Testis (tissue), 3 donors: ENCODE results near the gene GALNT15. TPM values are rescaled to one million over a fixed set of nuclear protein-coding genes. Genes with fewer than 3 reads are reported as not detected.

Experiments
- DNase-seq: peaks from one replicate; pipeline ENCODE4 v3.0.0-alpha.2; 2019
- H3K27ac ChIP-seq, 2 donors: fragments of 200-600 bp; sonication (generic); one replicate each; pipeline ENCODE4 v1.5.1; 2019
- H3K27me3 ChIP-seq: fragments of 200-600 bp; sonication (generic); one replicate; pipeline ENCODE4 v1.5.1; 2019
- H3K36me3 ChIP-seq: fragments of 200-600 bp; sonication (generic); one replicate; pipeline ENCODE4 v1.5.1; 2017; ENCODE audit warnings: low read depth; ENCODE audit errors: missing control alignments
- H3K4me1 ChIP-seq: fragments of 200-600 bp; sonication (generic); one replicate; pipeline ENCODE4 v1.5.1; 2019
- H3K4me3 ChIP-seq, 2 donors: fragments of 200-600 bp; sonication (generic); one replicate each; pipeline ENCODE4 v1.5.1; 2017 to 2019
- H3K9me3 ChIP-seq: fragments of 200-600 bp; sonication (generic); one replicate; pipeline ENCODE4 v1.5.1; 2017
- CTCF ChIP-seq, 3 experiments: fragments of 450-650 bp in 2 of 3; fragments of 200-600 bp in 1 of 3; sonication (generic) in 1 of 3; IDR thresholded peaks; one replicate each; pipeline ENCODE4 v1.5.1; 2016 to 2019; ENCODE audit warnings: antibody characterized with exemption in 3 of 3, mild to moderate bottlenecking in 2 of 3, moderate library complexity in 1 of 3
- POLR2A ChIP-seq: fragments of 450-650 bp; IDR thresholded peaks from one replicate; pipeline ENCODE4 v1.6.1; 2017; ENCODE audit warnings: antibody characterized with exemption, mild to moderate bottlenecking, moderate library complexity
- WGBS, 2 donors: methylation state at CpG; one replicate each; pipeline ENCODE4 v1.1.5; 2018; 5-methylcytosine and 5-hydroxymethylcytosine counted together
- intact Hi-C: fragments of 100-400 bp; cut with DNase I; formaldehyde crosslinking; loops from one replicate; pipeline ENCODE4 v1.15.1; 2023; ENCODE audit warnings: low total_unique reads
- polyA plus RNA-seq: library from polyadenylated mRNA; stranded (reverse); fragments of 350-450 nt; fragmentation: Illumina TruSeq; extraction: RNeasy Lipid Tissue Mini Kit (QIAGEN cat#74804); gene quantifications from one replicate; pipeline ENCODE4 v1.2.3, GENCODE V29; 2014; ENCODE audit warnings: low read depth, low replicate concordance; ENCODE audit not compliant: insufficient read depth
- total RNA-seq, 2 donors: library from RNA; depleted of rRNA; stranded (reverse); fragments of >200 nt; gene quantifications; one replicate each; pipeline ENCODE4 v1.2.3, GENCODE V29; 2016

Gene GALNT15
- total and polyA plus RNA-seq, 3 donors from 2014 or later, result 6.6 to 16.5 (median 13.0) TPM

- no peaks in the 10 kb centered on the region for H3K27me3 ChIP-seq
- intact Hi-C loops, result loop anchor here (5.0 to 10.0 kb wide), 2 partner anchors 198 to 431 kb away; no protein-coding TSS in a partner anchor
These were observed 71.1 kb downstream of the GALNT15 start for GRCh38 chr3:16245609-16246008.

GRCh38 chr3:16247282-16248061 lies 73.0 kb downstream of the GALNT15 start:
- DNase-seq, result peak; percentile 93
- H3K4me3 ChIP-seq, result no peak overlapping the region
- H3K36me3 ChIP-seq, result no peaks in the 10 kb centered on the region
- no peak for TF ChIP-seq POLR2A
- TF ChIP-seq CTCF (IDR thresholded peaks at IDR 0.05), result peak; percentile 89 to 98 (median 91)
- 30 to 35% methylated on average over 16 to 17 of the region's 17 CpGs for WGBS, 2 donors
- H3K27ac ChIP-seq, result no peak overlapping the region
- intact Hi-C loops, result loop anchor here (5.0 to 10.0 kb wide), 2 partner anchors 200 to 433 kb away; no protein-coding TSS in a partner anchor
- H3K4me1 ChIP-seq, result peaks cover 2% of the 10 kb centered on the region
- H3K27me3 ChIP-seq, result no peaks in the 10 kb centered on the region
- H3K9me3 ChIP-seq, result no peaks in the 10 kb centered on the region

More at GRCh38 chr3:16245609-16246008, 71.1 kb downstream of the GALNT15 start:
- no peaks in the 10 kb centered on the region for H3K36me3 ChIP-seq
- no peaks in the 10 kb centered on the region for H3K4me1 ChIP-seq
- 94% methylated on average over 3 of the region's 3 CpGs for WGBS, 2 donors
- H3K27ac ChIP-seq, result no peak overlapping the region
- H3K4me3 ChIP-seq, result no peak overlapping the region
- DNase-seq, result no peak
- TF ChIP-seq POLR2A (no peak), CTCF (IDR thresholded peaks at IDR 0.05) (no peak)
- H3K9me3 ChIP-seq, result no peaks in the 10 kb centered on the region

- TF ChIP-seq CTCF (IDR thresholded peaks at IDR 0.05) (no peak), POLR2A (no peak)
- 85 to 88% methylated on average over 5 of the region's 5 CpGs for WGBS, 2 donors
- H3K27ac ChIP-seq, result no peak overlapping the region
- intact Hi-C loops, result loop anchor here (5.0 to 10.0 kb wide), 2 partner anchors 201 to 434 kb away; no protein-coding TSS in a partner anchor
- no peaks in the 10 kb centered on the region for H3K27me3 ChIP-seq
- H3K4me1 ChIP-seq, result peaks cover 5% of the 10 kb centered on the region
- no peaks in the 10 kb centered on the region for H3K9me3 ChIP-seq
- H3K4me3 ChIP-seq, result no peak overlapping the region
- no peak for DNase-seq
- H3K36me3 ChIP-seq, result no peaks in the 10 kb centered on the region
These were observed 74.1 kb downstream of the GALNT15 start for GRCh38 chr3:16248556-16248955.

GRCh38 chr3:16249336-16249735 lies 74.9 kb downstream of the GALNT15 start:
- Histone ChIP-seq H3K4me3 (no peak overlapping the region), H3K4me1 (peaks cover 5% of the 10 kb centered on the region), H3K27ac (no peak overlapping the region), H3K27me3 (no peaks in the 10 kb centered on the region), H3K9me3 (no peaks in the 10 kb centered on the region), H3K36me3 (no peaks in the 10 kb centered on the region)
- TF ChIP-seq POLR2A (no peak), CTCF (IDR thresholded peaks at IDR 0.05) (peak in 2 of 3 experiments; percentile 12 to 21)
- intact Hi-C loops, result loop anchor here (5.0 to 10.0 kb wide), 2 partner anchors 202 to 435 kb away; no protein-coding TSS in a partner anchor
- WGBS, 2 donors, result 53 to 81% methylated on average over 3 of the region's 3 CpGs
- peak; percentile 50 for DNase-seq
